SK-N-SH treated with all-trans-retinoic acid at 6 μM for 48 hours (cell line): ENCODE results near the gene PACRGL.

Experiments
- ATAC-seq: fragments of 200-7000 bp; cut with Tn5 transposase; 3 replicates; pipeline ENCODE4 v1.9.1; 2020; ENCODE audit warnings: mild to moderate bottlenecking, moderate library complexity
- ARNTL ChIP-seq: fragments of 450-650 bp; formaldehyde crosslinking; IDR thresholded peaks from 2 replicates; pipeline ENCODE4 v1.5.0; 2020; ENCODE audit warnings: low read depth, mild to moderate bottlenecking, moderate library complexity, borderline replicate concordance
- BACH2 ChIP-seq: fragments of 250-450 bp; sonication (Bioruptor Pico); IDR thresholded peaks from 2 replicates; pipeline ENCODE4 v1.9.0; 2021; ENCODE audit warnings: mild to moderate bottlenecking, borderline replicate concordance
- CREB5 ChIP-seq: fragments of 250-450 bp; sonication (Bioruptor Pico); IDR thresholded peaks from 2 replicates; pipeline ENCODE4 v1.5.1; 2020; ENCODE audit warnings: low read depth, mild to moderate bottlenecking, moderate library complexity
- CSDC2 ChIP-seq: fragments of 250-450 bp; sonication (Bioruptor Pico); IDR thresholded peaks from 2 replicates; pipeline ENCODE4 v1.5.0; 2020; ENCODE audit warnings: mild to moderate bottlenecking, moderate library complexity
- CSRNP3 ChIP-seq: fragments of 250-450 bp; sonication (Bioruptor Pico); IDR thresholded peaks from 2 replicates; pipeline ENCODE4 v1.5.1; 2021; ENCODE audit warnings: mild to moderate bottlenecking, moderate library complexity
- ESRRG ChIP-seq: fragments of 250-450 bp; sonication (Bioruptor Pico); IDR thresholded peaks from 2 replicates; pipeline ENCODE4 v1.6.1; 2021; ENCODE audit warnings: mild to moderate bottlenecking
- GLIS3 ChIP-seq: fragments of 250-450 bp; sonication (Bioruptor Pico); IDR thresholded peaks from 2 replicates; pipeline ENCODE4 v1.5.0; 2020; ENCODE audit warnings: mild to moderate bottlenecking, moderate library complexity
- ISL1 ChIP-seq: fragments of 250-450 bp; sonication (Bioruptor Pico); IDR thresholded peaks from 2 replicates; pipeline ENCODE4 v2.1.2; 2022; ENCODE audit warnings: mild to moderate bottlenecking, moderate library complexity
- OSR1 ChIP-seq: fragments of 250-450 bp; sonication (Bioruptor Pico); IDR thresholded peaks from 2 replicates; pipeline ENCODE4 v1.8.0; 2022; ENCODE audit warnings: moderate library complexity, mild to moderate bottlenecking, inconsistent platforms
- PATZ1 ChIP-seq: fragments of 250-450 bp; sonication (Bioruptor Pico); IDR thresholded peaks from 2 replicates; pipeline ENCODE4 v1.8.0; 2020; ENCODE audit warnings: mild to moderate bottlenecking, moderate library complexity, borderline replicate concordance
- PPARA ChIP-seq: fragments of 250-450 bp; sonication (Bioruptor Pico); IDR thresholded peaks from 2 replicates; pipeline ENCODE4 v1.5.0; 2020; ENCODE audit warnings: mild to moderate bottlenecking, borderline replicate concordance
- SNAI2 ChIP-seq: fragments of 250-450 bp; sonication (Bioruptor Pico); IDR thresholded peaks from 2 replicates; pipeline ENCODE4 v1.5.0; 2020; ENCODE audit warnings: mild to moderate bottlenecking, moderate library complexity
- TCF4 ChIP-seq: fragments of 250-450 bp; sonication (Bioruptor Pico); IDR thresholded peaks from 2 replicates; pipeline ENCODE4 v1.8.0; 2021; ENCODE audit warnings: mild to moderate bottlenecking, moderate library complexity, borderline replicate concordance
- TOX ChIP-seq: fragments of 250-450 bp; sonication (Bioruptor Pico); IDR thresholded peaks from 2 replicates; pipeline ENCODE4 v1.8.0; 2021; ENCODE audit warnings: mild to moderate bottlenecking, moderate library complexity, borderline replicate concordance
- TSHZ2 ChIP-seq: fragments of 250-450 bp; sonication (Bioruptor Pico); IDR thresholded peaks from 2 replicates; pipeline ENCODE4 v1.5.0; 2020; ENCODE audit warnings: mild to moderate bottlenecking, moderate library complexity
- ZC3H10 ChIP-seq: fragments of 250-450 bp; sonication (Bioruptor Pico); IDR thresholded peaks from 2 replicates; pipeline ENCODE4 v1.5.1; 2021; ENCODE audit warnings: mild to moderate bottlenecking, moderate library complexity
- ZFP3 ChIP-seq: fragments of 250-450 bp; sonication (Bioruptor Pico); IDR thresholded peaks from 2 replicates; pipeline ENCODE4 v1.5.0; 2020; ENCODE audit warnings: mild to moderate bottlenecking, moderate library complexity
- ZFP30 ChIP-seq: fragments of 450-650 bp; formaldehyde crosslinking; IDR thresholded peaks from 2 replicates; pipeline ENCODE4 v1.5.0; 2022; ENCODE audit warnings: mild to moderate bottlenecking, moderate library complexity
- ZNF565 ChIP-seq: fragments of 450-650 bp; formaldehyde crosslinking; conservative IDR thresholded peaks from 2 replicates; pipeline ENCODE4 v1.5.0; 2020; ENCODE audit warnings: low read depth, mild to moderate bottlenecking, moderate library complexity
- ZNF70 ChIP-seq: fragments of 450-650 bp; formaldehyde crosslinking; IDR thresholded peaks from 2 replicates; pipeline ENCODE4 v1.5.0; 2020; ENCODE audit warnings: mild to moderate bottlenecking, moderate library complexity
- ZNF8 ChIP-seq: fragments of 450-650 bp; formaldehyde crosslinking; IDR thresholded peaks from 2 replicates; pipeline ENCODE4 v1.5.0; 2020; ENCODE audit warnings: mild to moderate bottlenecking, moderate library complexity

Gene PACRGL

GRCh38 chr4:20662851-20663250 lies 37.4 kb upstream of the PACRGL start:
- peak; percentile 39; the same call in 2 of the 3 replicates for ATAC-seq
- no peak for TF ChIP-seq ARNTL
- TF ChIP-seq TCF4, result no peak
- TF ChIP-seq PPARA (CRISPR knock-in tag), result no peak
- TF ChIP-seq OSR1 (CRISPR knock-in tag), result no peak
- no peak for TF ChIP-seq ISL1 (CRISPR knock-in tag)
- TF ChIP-seq TSHZ2 (CRISPR knock-in tag), result no peak
- TF ChIP-seq TOX (CRISPR knock-in tag), result no peak
- no peak for TF ChIP-seq ZFP30 (CRISPR knock-in tag)
- TF ChIP-seq ESRRG (CRISPR knock-in tag), result no peak
- no peak for TF ChIP-seq BACH2 (CRISPR knock-in tag)
- TF ChIP-seq ZFP3 (CRISPR knock-in tag), result no peak
- TF ChIP-seq SNAI2 (CRISPR knock-in tag), result no peak
- TF ChIP-seq PATZ1, result no peak
- no peak for TF ChIP-seq ZNF70 (CRISPR knock-in tag)
- no peak for TF ChIP-seq CREB5 (CRISPR knock-in tag)
- no peak for TF ChIP-seq CSRNP3 (CRISPR knock-in tag)
- TF ChIP-seq GLIS3 (CRISPR knock-in tag), result no peak
- no peak for TF ChIP-seq ZNF8 (CRISPR knock-in tag)
- no peak for TF ChIP-seq ZNF565
- no peak for TF ChIP-seq CSDC2

- peak; percentile 33; the same call in 1 of the 3 replicates for ATAC-seq
- no peak for TF ChIP-seq BACH2 (CRISPR knock-in tag)
- no peak for TF ChIP-seq ARNTL
- peak; percentile 25; the same call in 1 of the 2 replicates for TF ChIP-seq TCF4
Measured at GRCh38 chr4:20666012-20666860, 34.0 kb upstream of the PACRGL start.

GRCh38 chr4:20672262-20672661 lies 28.0 kb upstream of the PACRGL start:
- ATAC-seq, result no peak
- no peak for TF ChIP-seq TSHZ2 (CRISPR knock-in tag)
- TF ChIP-seq ISL1 (CRISPR knock-in tag), result no peak
- TF ChIP-seq BACH2 (CRISPR knock-in tag), result no peak
- no peak for TF ChIP-seq ZC3H10 (CRISPR knock-in tag)
- TF ChIP-seq CREB5 (CRISPR knock-in tag), result no peak
- no peak for TF ChIP-seq ZFP3 (CRISPR knock-in tag)
- no peak for TF ChIP-seq ZNF70 (CRISPR knock-in tag)
- TF ChIP-seq GLIS3 (CRISPR knock-in tag), result no peak
- no peak for TF ChIP-seq CSDC2
- TF ChIP-seq PPARA (CRISPR knock-in tag), result no peak
- TF ChIP-seq TOX (CRISPR knock-in tag), result no peak
- no peak for TF ChIP-seq OSR1 (CRISPR knock-in tag)
- TF ChIP-seq TCF4, result no peak
- no peak for TF ChIP-seq CSRNP3 (CRISPR knock-in tag)
